HCT116 (cell line): Measurements from ENCODE around the gene CHPT1.

ENCODE experiments used
- EGR1 ChIP-seq: IDR thresholded peaks from 2 replicates; pipeline ENCODE4 v1.6.1; 2012; ENCODE audit warnings: low read depth
- TF ChIP-seq, protein P1 (sequence below), 3 experiments: fragments of 200-600 bp in 1 of 3; sonication (generic) in 1 of 3; IDR thresholded peaks in 2 of 3; conservative IDR thresholded peaks in 1 of 3; 2 replicates each; pipeline ENCODE4 v1.5.1; 2012 to 2017; ENCODE audit warnings: low read depth in 2 of 3, low read length in 2 of 3, antibody characterized with exemption in 1 of 3, borderline replicate concordance in 1 of 3, control low read depth in 1 of 3, mild to moderate bottlenecking in 1 of 3, mixed read lengths in 1 of 3, mixed run types in 1 of 3, moderate library complexity in 1 of 3; ENCODE audit not compliant: insufficient read depth in 1 of 3

DNA sequence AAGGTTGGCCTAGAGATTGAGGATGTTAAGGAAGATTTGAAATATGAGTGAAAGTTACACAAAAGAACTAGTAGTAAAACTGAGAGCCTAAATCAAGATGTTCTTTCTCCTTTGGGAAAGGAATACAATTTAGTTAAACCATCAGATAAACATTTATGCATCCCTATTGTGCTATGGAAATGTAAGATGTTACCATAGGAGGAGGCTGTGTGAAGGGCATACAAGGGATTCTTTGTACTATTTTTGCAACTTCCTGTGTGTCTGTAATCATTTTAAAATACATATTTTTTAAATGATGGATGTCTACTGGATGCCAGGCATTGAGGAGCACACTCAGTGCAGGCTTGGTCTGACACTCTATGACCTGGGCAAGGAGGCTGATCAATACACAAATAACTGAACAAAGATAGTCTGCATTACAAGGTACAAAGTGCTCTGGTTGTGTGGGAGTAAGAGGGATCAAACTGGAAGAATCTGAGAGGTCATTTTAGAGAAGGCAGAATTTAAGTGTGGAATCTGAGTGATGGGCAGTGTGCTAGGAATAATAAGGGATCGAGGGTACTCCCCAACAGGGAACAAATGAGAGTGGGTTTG is 5.8 kb upstream of the CHPT1 start:
- TF ChIP-seq, protein P1, sequence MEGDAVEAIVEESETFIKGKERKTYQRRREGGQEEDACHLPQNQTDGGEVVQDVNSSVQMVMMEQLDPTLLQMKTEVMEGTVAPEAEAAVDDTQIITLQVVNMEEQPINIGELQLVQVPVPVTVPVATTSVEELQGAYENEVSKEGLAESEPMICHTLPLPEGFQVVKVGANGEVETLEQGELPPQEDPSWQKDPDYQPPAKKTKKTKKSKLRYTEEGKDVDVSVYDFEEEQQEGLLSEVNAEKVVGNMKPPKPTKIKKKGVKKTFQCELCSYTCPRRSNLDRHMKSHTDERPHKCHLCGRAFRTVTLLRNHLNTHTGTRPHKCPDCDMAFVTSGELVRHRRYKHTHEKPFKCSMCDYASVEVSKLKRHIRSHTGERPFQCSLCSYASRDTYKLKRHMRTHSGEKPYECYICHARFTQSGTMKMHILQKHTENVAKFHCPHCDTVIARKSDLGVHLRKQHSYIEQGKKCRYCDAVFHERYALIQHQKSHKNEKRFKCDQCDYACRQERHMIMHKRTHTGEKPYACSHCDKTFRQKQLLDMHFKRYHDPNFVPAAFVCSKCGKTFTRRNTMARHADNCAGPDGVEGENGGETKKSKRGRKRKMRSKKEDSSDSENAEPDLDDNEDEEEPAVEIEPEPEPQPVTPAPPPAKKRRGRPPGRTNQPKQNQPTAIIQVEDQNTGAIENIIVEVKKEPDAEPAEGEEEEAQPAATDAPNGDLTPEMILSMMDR (IDR thresholded peaks at IDR 0.05 in 2 of 3, conservative IDR thresholded peaks at IDR 0.05 in 1 of 3; ENCODE audit: borderline replicate concordance in 1 of 3, insufficient read depth in 1 of 3, low read depth in 2 of 3, low read length in 2 of 3) = no peak
- no peak for TF ChIP-seq EGR1
